HepG2 (cell line): ENCODE measurements around the gene SRPRB. TPM values are rescaled to one million over a fixed set of nuclear protein-coding genes. Genes with fewer than 3 reads are reported as not detected.

Source experiments
- ATAC-seq: fragments of 200-7000 bp; cut with Tn5 transposase; 3 replicates; pipeline ENCODE4 v1.9.1; 2020; ENCODE audit warnings: mild to moderate bottlenecking, moderate library complexity
- BruUV-seq: library from RNA; stranded (reverse); fragments of 400-500 nt; replicated peaks from 2 replicates; lab custom pipeline; 2021; lab: Mats Ljungman, UMichigan
- CTCF ChIA-PET: fragments of 300-600 bp; formaldehyde crosslinking; extraction: SDS; loops from one replicate; lab custom pipeline; 2021; ENCODE audit warnings: low total read pairs, inconsistent platforms, low intra/inter-chr PET ratio; lab: Yijun Ruan, JAX
- POLR2A ChIA-PET: fragments of 350-600 bp; sonication (Branson Sonifier 250); formaldehyde crosslinking; loops from one replicate; lab custom pipeline; 2020; ENCODE audit warnings: antibody characterized with exemption, inconsistent platforms; lab: Yijun Ruan, JAX
- DNase-seq: peaks from one replicate; pipeline ENCODE4 v3.0.0-alpha.2; 2015; ENCODE audit warnings: low spot score
- FAIRE-seq: peaks from 3 replicates; lab custom pipeline; 2011; peaks lifted over from hg19 to GRCh38; lab: Jason Lieb, UNC
- H2AFZ ChIP-seq: one replicate; pipeline ENCODE4 v1.6.1; 2011; ENCODE audit warnings: low read length, inconsistent platforms
- H3K27ac ChIP-seq: fragments of 300-600 bp; 3 replicates; pipeline ENCODE4 v1.8.0; 2011; ENCODE audit warnings: mixed run types, mild to moderate bottlenecking, mixed read lengths, low read length, inconsistent platforms; ENCODE audit not compliant: insufficient read depth; ENCODE audit errors: extremely low read length
- H3K27me3 ChIP-seq, 2 experiments: fragments of 200-600 bp in 1 of 2; 2 replicates in 1 of 2; 3 replicates in 1 of 2; pipeline versions ENCODE4 v1.6.0 to v1.8.0; 2011; ENCODE audit warnings: low read length in 2 of 2, mild to moderate bottlenecking in 2 of 2, moderate library complexity in 2 of 2, inconsistent platforms in 1 of 2; ENCODE audit not compliant: insufficient read depth in 2 of 2, control insufficient read depth in 1 of 2
- H3K36me3 ChIP-seq, 2 experiments: fragments of 200-600 bp in 1 of 2; replicated peaks in 1 of 2; 2 replicates in 1 of 2; 3 replicates in 1 of 2; pipeline versions ENCODE4 v1.5.1 to v1.8.0; 2011; ENCODE audit warnings: low read length in 2 of 2, inconsistent platforms in 1 of 2; ENCODE audit not compliant: insufficient read depth in 2 of 2, control insufficient read depth in 1 of 2
- H3K4me1 ChIP-seq: 2 replicates; pipeline ENCODE4 v1.5.1; 2012; ENCODE audit warnings: low read length, inconsistent platforms; ENCODE audit not compliant: insufficient read depth
- H3K4me2 ChIP-seq: 2 replicates; pipeline ENCODE4 v1.6.0; 2011; ENCODE audit warnings: low read depth, low read length, inconsistent platforms
- H3K4me3 ChIP-seq, 3 experiments: fragments of 200-600 bp in 1 of 3; sonication (generic), shearing (Covaris generic) in 1 of 3; replicated peaks in 1 of 3; 2 replicates each; pipeline ENCODE4 v1.5.1; 2011 to 2016; ENCODE audit warnings: low read length in 3 of 3, inconsistent platforms in 2 of 3, low read depth in 2 of 3, mild to moderate bottlenecking in 2 of 3, control low read depth in 1 of 3, mixed read lengths in 1 of 3; ENCODE audit not compliant: insufficient read depth in 1 of 3
- H3K79me2 ChIP-seq: one replicate; pipeline ENCODE4 v1.6.1; 2011; ENCODE audit warnings: low read length, inconsistent platforms; ENCODE audit not compliant: insufficient read depth
- H3K9ac ChIP-seq: 2 replicates; pipeline ENCODE4 v1.6.0; 2011; ENCODE audit warnings: mild to moderate bottlenecking, low read depth, low read length, inconsistent platforms; ENCODE audit not compliant: insufficient read depth
- H3K9me3 ChIP-seq: 2 replicates; pipeline ENCODE4 v1.5.1; 2012; ENCODE audit warnings: mild to moderate bottlenecking, low read length
- H4K20me1 ChIP-seq: 2 replicates; pipeline ENCODE4 v1.6.0; 2011; ENCODE audit warnings: inconsistent platforms, mild to moderate bottlenecking, low read length, moderate library complexity; ENCODE audit not compliant: insufficient read depth
- NRL ChIP-seq: sonication (generic); formaldehyde crosslinking; IDR thresholded peaks from 2 replicates; pipeline ENCODE4 v1.5.0; 2020; ENCODE audit warnings: missing genetic modification reagents, mild to moderate bottlenecking, moderate library complexity, borderline replicate concordance
- STAG1 ChIP-seq: sonication (generic); formaldehyde crosslinking; IDR thresholded peaks from 2 replicates; pipeline ENCODE4 v1.4.0; 2020; ENCODE audit warnings: missing genetic modification reagents
- ZMAT3 ChIP-seq: sonication (generic); formaldehyde crosslinking; conservative IDR thresholded peaks from 2 replicates; pipeline ENCODE4 v1.7.0; 2021; ENCODE audit warnings: missing genetic modification reagents
- ZMYM2 ChIP-seq: sonication (generic); formaldehyde crosslinking; IDR thresholded peaks from 2 replicates; pipeline ENCODE4 v1.8.0; 2022; ENCODE audit warnings: mild to moderate bottlenecking, missing genetic modification reagents
- ZNF251 ChIP-seq: sonication (generic); formaldehyde crosslinking; IDR thresholded peaks from 2 replicates; pipeline ENCODE4 v1.9.0; 2021; ENCODE audit warnings: mild to moderate bottlenecking, missing genetic modification reagents
- ZNF367 ChIP-seq: sonication (generic); formaldehyde crosslinking; IDR thresholded peaks from 2 replicates; pipeline ENCODE4 v1.4.0; 2020; ENCODE audit warnings: missing genetic modification reagents, borderline replicate concordance
- ZNF569 ChIP-seq: sonication (generic); formaldehyde crosslinking; IDR thresholded peaks from 2 replicates; pipeline ENCODE4 v1.5.0; 2020; ENCODE audit warnings: mild to moderate bottlenecking, missing genetic modification reagents, moderate library complexity, borderline replicate concordance
- ZNF660 ChIP-seq: sonication (generic); formaldehyde crosslinking; IDR thresholded peaks from 2 replicates; pipeline ENCODE4 v1.5.1; 2020; ENCODE audit warnings: mild to moderate bottlenecking, low read depth, missing genetic modification reagents, borderline replicate concordance
- ZNF891 ChIP-seq: sonication (generic); formaldehyde crosslinking; IDR thresholded peaks from 2 replicates; pipeline ENCODE4 v1.5.0; 2020; ENCODE audit warnings: mild to moderate bottlenecking, missing genetic modification reagents
- ZSCAN12 ChIP-seq: sonication (generic); formaldehyde crosslinking; IDR thresholded peaks from 2 replicates; pipeline ENCODE4 v1.9.0; 2021; ENCODE audit warnings: mild to moderate bottlenecking, missing genetic modification reagents
- ZSCAN29 ChIP-seq: sonication (generic); formaldehyde crosslinking; conservative IDR thresholded peaks from 2 replicates; pipeline ENCODE4 v1.4.0; 2020; ENCODE audit warnings: mild to moderate bottlenecking, missing genetic modification reagents
- WGBS: methylation state at CpG from one replicate; pipeline ENCODE4 v1.1.6; 2017; ENCODE audit warnings: low lambda C conversion rate; 5-methylcytosine and 5-hydroxymethylcytosine counted together
- in situ Hi-C: cut with HindIII; loops from 2 replicates; pipeline ENCODE4 v1.10.0; 2017; ENCODE audit warnings: low pct_unique_long_range_greater_than_20kb; ENCODE audit not compliant: extremely low pct_ligation_motif_present
- intact Hi-C: fragments of 100-400 bp; cut with micrococcal nuclease; formaldehyde crosslinking; loops from one replicate; pipeline ENCODE4 v1.10.0; 2022; ENCODE audit not compliant: unreplicated experiment
- polyA plus RNA-seq, 8 experiments: library from polyadenylated mRNA; depleted of rRNA in 3 of 8; stranded (reverse) in 7 of 8; unstranded in 1 of 8; fragments of >200 nt; fragmentation: Illumina TruSeq in 4 of 8; extraction: Trizol in 4 of 8; gene quantifications; 2 replicates each; pipeline versions ENCODE4 v1.2.1 to v1.2.3, GENCODE V29; 2011 to 2016; ENCODE audit warnings: low read depth in 4 of 8, missing spikeins in 1 of 8, mixed read lengths in 1 of 8; ENCODE audit not compliant: insufficient read depth in 1 of 8
- total RNA-seq, 5 experiments: library from RNA; depleted of rRNA; stranded (reverse); fragments of >200 nt; fragmentation: Illumina TruSeq; extraction: Trizol; gene quantifications; 2 replicates each; pipeline ENCODE4 v1.2.3, GENCODE V29; 2016; ENCODE audit warnings: low read depth in 1 of 5
- TF ChIP-seq, protein P1 (sequence below): sonication (generic); formaldehyde crosslinking; IDR thresholded peaks from 2 replicates; pipeline ENCODE4 v1.4.0; 2020; ENCODE audit warnings: missing genetic modification reagents
- TF ChIP-seq, protein P2 (sequence below): sonication (generic); formaldehyde crosslinking; IDR thresholded peaks from 2 replicates; pipeline ENCODE4 v1.4.0; 2020; ENCODE audit warnings: mild to moderate bottlenecking, missing genetic modification reagents

The SRPRB gene
- total and polyA plus RNA-seq, 2 of the 13 experiments (the other 11 are each of a cell fraction or from before 2014, with no cell fraction given), result 41.0 to 111 TPM

DNA sequence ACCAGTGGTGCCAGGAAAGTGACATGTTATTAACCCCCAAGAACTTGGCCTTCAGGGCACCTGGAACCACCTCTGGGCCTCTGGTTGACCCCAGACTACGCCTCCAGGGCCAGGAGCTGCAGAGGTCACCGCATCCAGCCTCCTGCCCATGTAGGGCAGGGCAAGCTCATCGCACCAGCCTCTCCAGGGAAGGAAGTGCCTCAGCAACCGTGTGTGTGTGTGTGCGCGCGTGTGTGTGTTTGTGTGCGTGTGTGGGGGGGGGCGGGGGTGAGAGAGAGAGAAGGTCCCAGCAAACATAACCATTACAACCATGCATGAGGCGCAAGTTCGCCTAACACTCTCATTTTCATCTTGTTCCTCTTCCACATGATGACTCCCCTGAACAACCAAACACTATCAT is 58.3 kb downstream of the SRPRB start:
- Histone ChIP-seq H4K20me1 (no peaks in the 10 kb centered on the region), H3K79me2 (no peaks in the 10 kb centered on the region), H3K4me2 (no peak overlapping the region), H3K4me3 (no peak overlapping the region), H3K4me1 (no peaks in the 10 kb centered on the region), H3K27me3 (peaks cover 5 to 50% of the 10 kb centered on the region in 2 experiments; a peak in 4 of 5 replicates), H2AFZ (no peak overlapping the region), H3K36me3 (no peaks in the 10 kb centered on the region), H3K9me3 (no peaks in the 10 kb centered on the region), H3K9ac (no peak overlapping the region), H3K27ac (no peak overlapping the region)
- in situ Hi-C loops, result no loop called here
- DNase-seq (no peak), FAIRE-seq (no peak), ATAC-seq (no peak)
- TF ChIP-seq ZNF251 (CRISPR knock-in tag) (no peak), ZNF660 (CRISPR knock-in tag) (no peak), NRL (CRISPR knock-in tag) (no peak), ZSCAN29 (CRISPR knock-in tag) (no peak), ZNF891 (no peak)
- CTCF ChIA-PET, result no interaction called here
- POLR2A ChIA-PET, result no interaction called here
- intact Hi-C loops, result no loop called here
- no TSS peak for BruUV-seq
- WGBS, result 57% methylated on average over 8 of the region's 11 CpGs

- WGBS, result 27% methylated on average over 7 of the region's 7 CpGs
- ChIA-PET POLR2A (no interaction called here), CTCF (no interaction called here)
- Histone ChIP-seq H3K4me1 (no peaks in the 10 kb centered on the region), H3K36me3 (no peaks in the 10 kb centered on the region), H2AFZ (no peak overlapping the region), H3K4me2 (no peak overlapping the region), H4K20me1 (no peaks in the 10 kb centered on the region), H3K79me2 (no peaks in the 10 kb centered on the region), H3K9ac (no peak overlapping the region), H3K9me3 (no peaks in the 10 kb centered on the region), H3K27me3 (peaks cover 5 to 50% of the 10 kb centered on the region in 2 experiments; a peak in 4 of 5 replicates), H3K4me3 (no peak overlapping the region), H3K27ac (no peak overlapping the region)
- intact Hi-C loops, result no loop called here
- FAIRE-seq (no peak), DNase-seq (no peak), ATAC-seq (no peak)
- no TSS peak for BruUV-seq
- in situ Hi-C loops, result no loop called here
- TF ChIP-seq ZSCAN12 (CRISPR knock-in tag) (no peak), ZNF569 (CRISPR knock-in tag) (no peak), STAG1 (CRISPR knock-in tag) (no peak), ZMYM2 (CRISPR knock-in tag) (no peak), ZMAT3 (CRISPR knock-in tag) (no peak), ZNF367 (CRISPR knock-in tag) (no peak)
- TF ChIP-seq, protein P1, sequence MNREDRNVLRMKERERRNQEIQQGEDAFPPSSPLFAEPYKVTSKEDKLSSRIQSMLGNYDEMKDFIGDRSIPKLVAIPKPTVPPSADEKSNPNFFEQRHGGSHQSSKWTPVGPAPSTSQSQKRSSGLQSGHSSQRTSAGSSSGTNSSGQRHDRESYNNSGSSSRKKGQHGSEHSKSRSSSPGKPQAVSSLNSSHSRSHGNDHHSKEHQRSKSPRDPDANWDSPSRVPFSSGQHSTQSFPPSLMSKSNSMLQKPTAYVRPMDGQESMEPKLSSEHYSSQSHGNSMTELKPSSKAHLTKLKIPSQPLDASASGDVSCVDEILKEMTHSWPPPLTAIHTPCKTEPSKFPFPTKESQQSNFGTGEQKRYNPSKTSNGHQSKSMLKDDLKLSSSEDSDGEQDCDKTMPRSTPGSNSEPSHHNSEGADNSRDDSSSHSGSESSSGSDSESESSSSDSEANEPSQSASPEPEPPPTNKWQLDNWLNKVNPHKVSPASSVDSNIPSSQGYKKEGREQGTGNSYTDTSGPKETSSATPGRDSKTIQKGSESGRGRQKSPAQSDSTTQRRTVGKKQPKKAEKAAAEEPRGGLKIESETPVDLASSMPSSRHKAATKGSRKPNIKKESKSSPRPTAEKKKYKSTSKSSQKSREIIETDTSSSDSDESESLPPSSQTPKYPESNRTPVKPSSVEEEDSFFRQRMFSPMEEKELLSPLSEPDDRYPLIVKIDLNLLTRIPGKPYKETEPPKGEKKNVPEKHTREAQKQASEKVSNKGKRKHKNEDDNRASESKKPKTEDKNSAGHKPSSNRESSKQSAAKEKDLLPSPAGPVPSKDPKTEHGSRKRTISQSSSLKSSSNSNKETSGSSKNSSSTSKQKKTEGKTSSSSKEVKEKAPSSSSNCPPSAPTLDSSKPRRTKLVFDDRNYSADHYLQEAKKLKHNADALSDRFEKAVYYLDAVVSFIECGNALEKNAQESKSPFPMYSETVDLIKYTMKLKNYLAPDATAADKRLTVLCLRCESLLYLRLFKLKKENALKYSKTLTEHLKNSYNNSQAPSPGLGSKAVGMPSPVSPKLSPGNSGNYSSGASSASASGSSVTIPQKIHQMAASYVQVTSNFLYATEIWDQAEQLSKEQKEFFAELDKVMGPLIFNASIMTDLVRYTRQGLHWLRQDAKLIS (CRISPR knock-in tag), result no peak
- TF ChIP-seq, protein P2, sequence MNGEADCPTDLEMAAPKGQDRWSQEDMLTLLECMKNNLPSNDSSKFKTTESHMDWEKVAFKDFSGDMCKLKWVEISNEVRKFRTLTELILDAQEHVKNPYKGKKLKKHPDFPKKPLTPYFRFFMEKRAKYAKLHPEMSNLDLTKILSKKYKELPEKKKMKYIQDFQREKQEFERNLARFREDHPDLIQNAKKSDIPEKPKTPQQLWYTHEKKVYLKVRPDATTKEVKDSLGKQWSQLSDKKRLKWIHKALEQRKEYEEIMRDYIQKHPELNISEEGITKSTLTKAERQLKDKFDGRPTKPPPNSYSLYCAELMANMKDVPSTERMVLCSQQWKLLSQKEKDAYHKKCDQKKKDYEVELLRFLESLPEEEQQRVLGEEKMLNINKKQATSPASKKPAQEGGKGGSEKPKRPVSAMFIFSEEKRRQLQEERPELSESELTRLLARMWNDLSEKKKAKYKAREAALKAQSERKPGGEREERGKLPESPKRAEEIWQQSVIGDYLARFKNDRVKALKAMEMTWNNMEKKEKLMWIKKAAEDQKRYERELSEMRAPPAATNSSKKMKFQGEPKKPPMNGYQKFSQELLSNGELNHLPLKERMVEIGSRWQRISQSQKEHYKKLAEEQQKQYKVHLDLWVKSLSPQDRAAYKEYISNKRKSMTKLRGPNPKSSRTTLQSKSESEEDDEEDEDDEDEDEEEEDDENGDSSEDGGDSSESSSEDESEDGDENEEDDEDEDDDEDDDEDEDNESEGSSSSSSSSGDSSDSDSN, result no peak
These were observed 59.0 kb downstream of the SRPRB start for GRCh38 chr3:133864616-133865015.
